GM04504 (cell line): ENCODE data around the gene WDR53.
"Not testable (repeated sequence)": the region's sequence is repeated elsewhere in the genome, so short reads cannot be mapped to it uniquely, and the experiment has no call there.

Experiments
- DNase-seq: peaks from one replicate; pipeline ENCODE4 v3.0.0-alpha.2; 2012; ENCODE audit warnings: low read depth

WDR53 gene

GRCh38 chr3:196568246-196569002 lies at the start of gene WDR53, which contains the start of gene FBXO45:
Gene WDR53, minus strand, starts transcription at chr3:196568554. Its CDS starts 7,079 bp downstream, at chr3:196561475.
Gene FBXO45, plus strand, starts transcription at chr3:196568660. Its CDS starts 325 bp downstream, at chr3:196568985.
- peak; percentile 85 for DNase-seq

DNA sequence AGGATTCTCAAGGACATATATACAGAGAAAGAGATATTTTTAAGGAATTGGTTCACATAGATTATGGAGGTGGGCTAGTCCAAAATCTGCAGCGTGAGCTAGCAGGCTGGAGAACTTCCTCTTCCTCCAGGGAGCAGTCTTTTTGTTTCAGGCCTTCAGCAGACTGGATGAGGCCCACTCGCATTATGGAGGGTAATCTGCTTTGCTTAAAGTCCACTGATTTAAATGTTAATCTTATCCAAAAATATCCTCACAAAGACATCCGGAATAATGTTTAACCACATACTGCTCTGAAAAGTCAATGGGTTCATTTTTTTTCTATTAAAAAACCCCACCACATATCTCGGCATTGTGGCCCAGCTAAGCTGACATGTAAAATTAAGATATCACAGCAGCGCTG lies 48.9 kb upstream of the WDR53 start:
- DNase-seq = no peak

GRCh38 chr3:196615234-196615633 lies 46.9 kb upstream of the WDR53 start:
- DNase-seq = not testable (repeated sequence)

GRCh38 chr3:196611761-196612483 lies 43.6 kb upstream of the WDR53 start:
- DNase-seq = no peak

DNA sequence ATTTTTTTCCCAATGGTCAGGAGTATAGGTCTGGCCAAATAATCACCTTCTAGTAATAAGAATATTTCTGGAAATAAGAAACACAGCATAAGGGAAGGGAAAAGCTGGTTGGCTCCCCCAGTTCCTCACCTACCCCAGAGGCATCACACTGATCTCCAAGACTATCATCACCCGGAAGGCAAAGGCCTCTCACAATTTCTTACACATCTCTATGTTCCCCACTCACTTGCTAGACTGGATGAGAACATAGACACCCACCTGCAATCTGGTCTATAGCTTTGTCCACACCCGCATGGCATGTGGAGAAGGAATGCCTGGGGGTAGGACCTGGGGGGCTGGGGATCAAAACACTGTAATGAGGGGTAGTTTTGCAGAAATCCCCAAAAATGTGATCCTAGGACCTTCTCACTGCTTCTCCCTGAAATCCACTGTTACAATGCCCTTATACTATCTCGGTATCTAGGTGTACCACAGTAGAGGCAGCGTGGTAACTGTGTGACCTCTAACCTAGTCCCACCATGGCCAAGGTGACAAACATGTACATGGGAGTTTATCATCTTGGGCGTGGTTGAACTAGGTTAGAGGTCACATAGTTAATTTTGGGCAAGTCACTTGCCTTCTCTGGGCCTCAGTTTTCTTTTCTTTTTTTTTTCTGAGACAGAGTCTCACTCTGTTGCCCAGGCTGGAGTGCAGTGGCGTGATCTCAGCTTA lies 41.6 kb upstream of the WDR53 start:
- DNase-seq = no peak

GRCh38 chr3:196609343-196609775 lies 41.0 kb upstream of the WDR53 start:
- peak; percentile 45 for DNase-seq

DNA sequence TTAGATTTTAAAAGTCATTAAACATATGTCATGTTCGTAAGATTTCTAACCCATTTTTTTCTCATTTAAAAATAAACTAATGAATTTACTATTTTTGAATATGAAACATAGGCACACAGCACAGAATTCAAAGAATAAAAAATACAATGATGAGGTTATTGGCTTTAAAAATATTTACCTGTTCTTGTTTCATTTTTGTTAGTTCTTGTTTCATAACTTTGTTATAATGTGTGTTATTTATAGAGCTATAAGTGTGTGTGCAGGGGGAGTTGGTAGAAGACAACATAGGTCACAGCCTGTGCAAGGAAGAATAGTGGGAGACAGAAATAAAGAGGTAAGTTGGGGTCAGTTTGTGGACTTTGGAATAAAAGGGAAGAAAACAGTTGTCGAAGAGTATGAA lies 40.3 kb upstream of the WDR53 start:
- no peak for DNase-seq

DNA sequence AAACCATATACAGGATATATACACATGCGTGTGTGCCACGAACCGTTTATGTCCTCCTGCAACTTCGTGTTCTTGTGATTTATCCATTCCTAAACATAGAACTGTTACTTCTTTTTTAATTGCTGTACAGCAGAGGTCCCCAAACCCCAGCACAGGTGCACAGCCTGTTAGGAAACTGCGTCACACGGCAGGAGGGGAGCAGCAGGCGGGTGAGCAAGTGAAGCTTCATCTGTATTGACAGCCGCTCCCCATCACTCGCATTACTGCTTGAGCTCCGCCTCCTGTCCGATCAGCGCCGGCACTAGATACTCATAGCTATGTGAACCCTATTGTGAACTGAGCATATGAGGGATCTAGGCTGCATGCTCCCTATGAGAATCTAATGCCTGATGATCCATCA lies 36.2 kb upstream of the WDR53 start:
- DNase-seq = no peak

GRCh38 chr3:196603683-196604082 lies 35.3 kb upstream of the WDR53 start:
- no peak for DNase-seq

DNA sequence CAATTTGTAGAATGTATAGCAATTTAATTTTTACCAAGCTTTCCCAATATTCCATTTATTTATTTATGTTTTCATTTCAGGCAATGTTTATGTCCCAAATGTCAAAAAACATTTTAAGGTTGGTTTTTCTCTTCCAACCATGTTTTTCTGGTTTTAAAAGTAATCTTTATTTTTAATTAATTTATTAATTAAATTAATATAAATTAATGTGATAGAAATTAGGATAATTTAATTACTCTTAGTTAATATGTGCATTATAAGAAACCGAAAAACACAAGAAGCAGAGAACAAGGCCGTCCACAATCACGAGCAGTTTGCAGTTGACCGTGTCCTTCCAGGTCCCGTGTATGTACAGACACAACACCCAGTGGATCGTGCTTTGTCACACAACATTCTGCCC lies 34.3 kb upstream of the WDR53 start:
- no peak for DNase-seq

DNA sequence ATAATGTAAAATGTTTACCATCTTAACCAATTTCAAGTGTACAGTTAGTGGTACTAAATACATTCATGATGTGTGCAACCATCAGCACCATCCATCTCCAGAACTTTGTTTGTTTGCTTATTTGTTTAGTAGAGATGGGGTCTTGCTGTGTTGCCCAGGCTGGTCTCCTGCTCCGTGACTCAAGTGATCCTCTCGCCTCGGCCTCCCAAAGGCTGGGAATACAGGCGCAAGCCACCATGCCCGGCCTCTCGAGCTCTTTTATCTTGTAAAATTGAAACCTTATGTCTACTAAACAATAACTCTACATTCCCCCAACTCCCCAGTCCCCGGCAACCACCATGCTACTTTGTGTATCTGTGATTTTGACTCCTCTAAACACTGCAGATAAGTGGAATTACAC lies 32.0 kb upstream of the WDR53 start:
- no peak for DNase-seq

GRCh38 chr3:196599734-196600128 lies 31.4 kb upstream of the WDR53 start:
- no peak for DNase-seq

DNA sequence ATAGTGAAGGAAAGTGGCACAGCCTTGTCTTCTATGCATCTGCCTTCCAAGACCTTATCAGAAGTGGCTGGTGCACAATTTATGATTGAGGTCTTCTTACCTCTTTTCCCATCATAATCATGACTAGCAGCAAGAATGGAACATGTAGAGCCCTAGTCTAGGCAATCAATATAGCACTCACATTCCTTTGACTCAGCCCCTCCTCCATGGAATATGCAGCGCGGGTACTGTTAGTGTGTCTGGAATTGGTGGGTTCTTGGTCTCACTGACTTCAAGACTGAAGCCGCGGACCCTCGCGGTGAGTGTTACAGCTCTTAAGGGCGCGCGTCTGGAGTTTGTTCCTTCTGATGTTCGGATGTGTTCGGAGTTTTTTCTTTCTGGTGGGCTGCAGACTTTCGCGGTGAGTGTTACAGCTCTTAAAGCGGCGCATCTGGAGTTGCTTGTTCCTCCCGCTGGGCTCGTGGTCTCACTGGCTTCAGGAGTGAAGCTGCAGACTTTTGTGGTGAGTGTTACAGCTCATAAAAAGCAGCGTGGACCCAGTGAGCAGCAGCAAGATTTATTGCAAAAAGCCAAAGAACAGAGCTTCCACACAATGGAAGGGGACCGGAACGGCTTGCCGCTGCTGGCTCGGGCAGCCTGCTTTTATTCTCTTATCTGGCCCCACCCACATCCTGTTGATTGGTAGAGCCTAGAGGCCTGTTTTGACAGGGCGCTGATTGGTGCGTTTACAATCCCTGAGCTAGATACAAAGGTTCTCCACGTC lies 29.8 kb upstream of the WDR53 start:
- not testable (repeated sequence) for DNase-seq

DNA sequence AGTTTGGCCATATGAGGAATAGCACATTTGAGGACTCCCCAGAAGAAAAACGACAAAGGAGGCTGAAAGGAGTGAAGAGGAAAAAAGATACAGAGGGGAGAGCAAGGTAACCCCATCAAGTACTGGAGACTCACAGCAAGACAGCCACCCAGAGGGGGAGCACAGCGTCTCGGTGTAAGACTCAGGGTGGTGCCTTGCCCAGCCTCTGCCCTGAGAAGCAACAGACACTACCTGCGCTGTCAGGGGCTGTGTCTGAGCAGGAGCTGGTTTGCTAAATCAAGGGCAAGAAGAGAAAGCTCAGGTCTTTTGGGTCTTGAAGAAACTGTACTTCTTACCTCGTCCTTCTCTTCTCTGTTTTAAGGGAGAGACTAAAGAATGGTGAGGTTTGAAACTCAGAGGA lies 28.0 kb upstream of the WDR53 start:
- no peak for DNase-seq

DNA sequence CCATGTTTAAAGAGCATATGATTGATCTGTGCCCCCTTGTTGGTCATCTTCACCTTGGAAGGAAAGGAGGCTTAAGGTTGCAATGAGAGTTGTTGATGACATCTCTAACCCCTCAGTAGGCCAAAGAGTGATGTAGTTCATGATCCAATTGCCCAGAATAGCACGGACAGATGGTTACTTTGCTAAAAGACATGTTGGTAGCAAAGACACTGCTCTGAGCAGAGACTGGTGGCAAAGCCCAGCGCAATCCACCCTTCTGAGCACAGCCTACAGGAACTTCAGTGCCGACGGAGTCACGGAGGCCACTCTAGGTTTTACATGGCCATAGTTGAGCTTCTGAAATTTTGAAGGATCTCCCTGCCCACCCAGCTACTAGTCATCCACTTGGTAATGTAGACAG lies 21.9 kb upstream of the WDR53 start:
- no peak for DNase-seq

DNA sequence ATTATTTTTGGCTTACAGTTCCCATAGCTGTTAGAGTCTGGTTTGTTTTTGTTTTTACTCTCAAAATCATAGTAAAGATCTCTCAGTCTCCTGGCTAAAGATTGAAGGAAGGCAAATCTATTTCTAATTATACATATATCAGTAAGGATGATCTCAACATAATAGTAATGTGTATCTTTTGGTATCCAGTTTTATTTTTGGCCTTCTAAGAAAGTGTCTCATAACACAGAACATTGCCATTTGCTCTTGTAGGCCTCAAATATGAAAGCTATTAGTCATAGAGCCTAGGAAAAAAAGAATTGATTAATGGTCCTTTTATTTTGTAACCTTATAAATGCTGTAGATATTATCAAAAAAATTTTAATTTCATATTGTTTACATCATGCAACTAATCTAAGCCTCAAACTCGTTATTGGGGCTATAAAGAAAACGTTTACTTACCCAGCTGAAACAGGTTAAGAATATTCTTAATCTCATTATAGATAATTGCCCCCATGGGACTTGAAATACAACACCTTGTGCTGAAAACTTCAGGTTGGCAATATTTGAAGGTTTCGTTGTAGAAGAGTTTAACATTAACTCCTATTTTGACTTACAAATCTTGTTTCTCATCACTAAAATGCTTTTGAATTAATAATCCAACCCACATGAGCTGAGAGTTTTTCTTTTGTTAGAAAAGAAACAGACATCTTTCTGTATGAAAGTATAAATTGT lies 16.8 kb upstream of the WDR53 start:
- DNase-seq = no peak

DNA sequence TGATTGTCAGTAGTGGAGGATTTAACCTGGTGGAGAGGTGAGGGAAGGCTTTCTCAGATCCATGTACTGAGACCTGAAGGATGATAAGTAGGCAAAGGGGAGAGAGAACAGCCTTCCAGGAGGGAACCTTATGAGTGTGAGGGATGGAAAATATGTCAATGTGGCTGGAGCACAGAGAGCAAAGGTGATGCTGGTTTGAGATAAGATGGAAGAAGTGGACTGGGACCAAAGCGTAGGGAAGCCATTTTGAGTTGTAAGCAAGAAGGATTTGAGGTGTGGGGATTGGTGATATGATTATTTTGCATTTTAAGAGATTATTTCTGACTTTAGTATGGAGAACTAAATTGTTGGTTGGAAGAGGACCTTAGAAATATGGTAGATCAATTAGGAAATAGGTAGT lies 4.0 kb upstream of the WDR53 start:
- no peak for DNase-seq

DNA sequence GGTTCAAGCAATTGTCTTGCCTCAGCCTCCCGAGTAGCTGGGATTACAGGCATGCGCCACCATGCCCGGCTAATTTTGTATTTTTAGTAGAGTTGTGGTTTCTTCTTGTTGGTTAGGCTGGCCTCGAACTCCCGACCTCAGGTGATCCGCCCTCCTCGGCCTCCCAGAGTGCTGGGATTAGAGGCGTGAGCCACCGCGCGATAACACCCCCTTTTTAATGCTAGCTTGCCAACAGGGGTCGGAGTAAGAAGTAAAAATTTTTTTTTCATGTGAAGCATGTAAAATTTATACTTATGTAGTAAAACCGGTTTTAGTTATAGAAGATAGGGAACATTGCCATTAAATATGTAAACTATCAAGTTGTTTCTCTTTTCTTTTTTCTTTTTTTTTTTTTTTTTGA lies 2.0 kb upstream of the WDR53 start:
- not testable (repeated sequence) for DNase-seq

DNA sequence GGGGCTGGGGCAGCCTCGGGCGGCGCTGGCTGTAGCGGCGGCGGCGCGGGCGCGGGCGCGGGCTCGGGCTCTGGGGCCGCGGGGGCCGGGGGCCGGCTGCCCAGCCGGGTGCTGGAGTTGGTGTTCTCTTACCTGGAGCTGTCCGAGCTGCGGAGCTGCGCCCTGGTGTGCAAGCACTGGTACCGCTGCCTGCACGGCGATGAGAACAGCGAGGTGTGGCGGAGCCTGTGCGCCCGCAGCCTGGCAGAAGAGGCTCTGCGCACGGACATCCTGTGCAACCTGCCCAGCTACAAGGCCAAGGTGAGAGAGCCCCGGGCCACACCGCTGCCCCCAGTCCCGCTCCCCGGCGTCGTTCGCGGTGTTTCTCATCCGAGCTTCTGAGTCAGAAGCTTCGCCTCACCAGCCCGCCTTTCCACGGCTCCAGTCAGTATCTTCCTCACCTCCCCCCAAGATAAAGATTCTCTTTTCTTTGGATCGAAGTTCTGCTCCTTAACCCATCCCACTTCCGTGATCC lies 706 bp upstream of the WDR53 start:
- DNase-seq = peak; percentile 5

DNA sequence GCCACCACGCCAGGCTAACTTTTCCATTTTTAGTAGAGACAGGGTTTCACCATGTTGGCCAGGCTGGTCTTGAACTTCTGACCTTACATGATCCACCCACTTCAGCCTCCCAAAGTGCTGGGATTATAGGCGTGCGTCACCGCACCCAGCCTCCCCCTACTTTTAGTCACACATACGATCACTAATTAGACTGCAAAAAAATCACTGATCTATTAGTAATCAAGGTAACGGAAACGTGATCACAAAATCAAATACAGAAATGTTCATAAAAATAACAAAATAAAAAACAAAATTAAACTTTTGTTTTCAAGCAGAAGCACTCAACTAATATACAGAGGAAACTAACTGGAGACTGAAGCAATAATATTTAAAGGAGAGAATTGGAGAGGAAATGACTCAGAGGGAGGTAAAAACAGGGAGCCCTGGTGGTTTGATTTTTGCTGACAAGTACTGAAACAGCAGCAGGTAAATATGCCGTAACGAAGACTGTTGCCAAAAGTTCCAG lies 4.6 kb downstream of the WDR53 start:
- DNase-seq = no peak

GRCh38 chr3:196559826-196560225 lies 8.5 kb downstream of the WDR53 start:
- DNase-seq = no peak
